Hematopoietic multipotent progenitor cell treated with erythropoietin and hydrocortisone succinate and interleukin-3 and kit ligand, for 6 days (in vitro differentiated cells): ENCODE data around the gene OSBP2.

ENCODE experiments used
- DNase-seq: peaks from one replicate; pipeline ENCODE4 v3.0.0-alpha.2; 2015

OSBP2 gene

DNA sequence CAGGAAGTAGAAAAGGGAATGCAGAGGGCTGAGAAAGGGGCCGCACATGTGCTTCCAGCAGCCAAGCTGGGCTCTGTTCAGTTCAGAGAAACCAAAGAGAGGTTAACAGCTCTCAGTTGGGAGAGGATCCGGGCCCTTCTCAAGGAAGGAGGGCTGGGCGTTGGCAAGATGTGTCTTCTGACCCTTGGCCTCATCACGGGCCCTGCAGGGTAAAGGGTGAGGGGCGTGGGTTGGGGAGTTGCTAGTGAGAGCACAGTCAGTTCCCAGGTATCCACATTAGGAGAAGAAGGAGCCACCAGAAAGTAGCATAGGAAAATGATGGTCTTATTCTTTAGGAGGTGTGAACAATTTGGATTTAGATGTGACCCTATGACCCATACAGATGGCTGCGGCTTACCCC, 73.0 kb downstream of the OSBP2 start:
- DNase-seq: no peak

GRCh38 chr22:30770716-30771115, 76.0 kb downstream of the OSBP2 start:
- no peak for DNase-seq

DNA sequence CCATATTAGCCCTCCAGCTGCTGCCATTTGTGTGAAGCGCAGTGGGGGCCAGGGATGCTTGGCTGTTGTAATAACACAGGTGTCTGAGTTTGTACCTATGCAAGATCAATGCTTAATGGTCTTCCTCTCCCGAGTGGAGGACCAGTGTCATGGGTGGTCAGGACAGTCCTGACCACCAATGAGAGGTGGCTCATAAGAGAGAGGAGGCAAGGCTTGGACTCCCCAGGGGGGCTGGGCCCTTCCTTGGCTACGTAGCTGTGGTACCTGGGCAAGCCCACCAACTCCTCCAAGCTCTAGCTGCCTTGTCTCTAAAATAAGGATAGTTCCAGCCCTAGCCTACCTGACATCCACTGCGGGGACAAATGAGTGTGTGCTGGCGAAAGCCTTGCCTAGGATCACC, 79.2 kb downstream of the OSBP2 start:
- no peak for DNase-seq

- no peak for DNase-seq
Measured at GRCh38 chr22:30774566-30774965, 79.9 kb downstream of the OSBP2 start.

DNA sequence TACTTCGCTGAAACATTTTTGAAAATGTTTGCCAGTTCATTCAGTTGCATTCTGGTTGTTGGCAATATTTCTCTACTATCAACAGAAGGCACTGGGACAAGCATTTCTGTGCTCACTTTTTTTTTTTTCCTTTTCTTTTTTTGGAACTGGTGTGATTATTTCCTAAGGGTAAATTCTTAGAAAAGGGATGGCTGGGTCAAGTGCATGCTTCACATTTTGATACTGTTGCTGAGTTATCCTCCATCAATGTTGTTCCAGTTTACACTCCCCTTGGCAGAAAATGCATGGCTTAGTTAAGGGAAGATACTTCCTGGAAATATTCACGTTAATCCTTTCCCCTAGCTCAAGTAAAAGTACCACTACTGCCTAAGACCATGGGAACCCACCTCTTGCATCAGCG, 81.8 kb downstream of the OSBP2 start:
- no peak for DNase-seq

DNA sequence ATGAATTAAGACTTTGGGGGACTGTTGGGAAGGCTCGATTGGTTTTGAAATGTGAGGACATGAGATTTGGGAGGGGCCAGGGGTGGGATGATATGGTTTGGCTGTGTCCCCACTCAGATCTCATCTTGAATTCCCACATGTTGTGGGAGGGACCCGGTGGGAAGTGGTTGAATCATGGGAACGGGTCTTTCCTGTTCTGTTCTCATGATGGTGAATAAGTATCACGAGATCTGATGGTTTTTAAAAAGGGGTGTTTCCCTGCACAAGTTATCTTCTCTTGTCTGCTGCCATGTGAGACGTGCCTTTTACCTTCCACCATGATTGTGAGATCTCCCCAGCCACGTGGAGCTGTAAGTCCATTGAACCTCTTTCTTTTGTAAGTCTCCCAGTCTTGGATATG, 82.5 kb downstream of the OSBP2 start:
- peak; percentile 21 for DNase-seq

DNA sequence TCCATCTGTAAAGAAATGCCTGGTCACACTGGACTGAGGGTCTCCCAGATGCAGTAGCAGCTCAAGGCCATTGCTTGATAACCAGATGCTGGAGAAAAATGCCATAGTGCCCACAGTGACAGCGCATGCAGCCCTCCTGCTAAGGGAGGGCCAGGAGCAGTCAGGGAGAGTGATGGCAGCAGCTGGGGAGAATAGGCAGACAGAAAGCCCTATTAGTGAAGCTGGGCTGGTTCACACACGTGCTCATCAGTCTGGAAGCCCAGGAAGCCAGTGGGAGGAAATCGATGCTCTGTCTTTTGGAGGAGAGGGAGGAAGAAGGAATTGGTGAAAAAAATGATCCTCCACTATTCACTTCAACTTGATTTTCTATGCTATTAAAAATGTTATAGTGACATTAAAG, 82.9 kb downstream of the OSBP2 start:
- no peak for DNase-seq

DNA sequence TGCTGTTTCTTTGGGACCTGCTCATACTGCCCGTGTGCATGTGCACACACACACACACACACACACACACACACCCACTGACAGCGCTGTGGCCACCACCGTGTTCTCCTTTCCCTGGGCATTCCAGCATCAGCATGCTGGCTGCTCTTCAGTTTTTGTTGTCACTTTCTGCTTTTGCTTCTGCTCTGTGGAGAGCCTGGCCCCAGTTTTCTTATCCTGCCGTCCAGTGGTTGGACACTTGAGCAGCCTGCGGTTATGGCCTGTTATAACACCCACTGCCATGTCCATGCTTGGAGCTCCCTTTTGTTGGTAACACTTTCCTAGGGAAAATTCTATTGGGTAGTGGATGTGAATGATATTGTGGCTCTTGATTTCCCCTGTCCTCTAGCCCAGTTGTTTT, 83.6 kb downstream of the OSBP2 start:
- no peak for DNase-seq

- peak; percentile 35 for DNase-seq
Measured at GRCh38 chr22:30780026-30780425, 85.4 kb downstream of the OSBP2 start.

GRCh38 chr22:30781271-30781875, 86.7 kb downstream of the OSBP2 start:
- DNase-seq: no peak

GRCh38 chr22:30782613-30783012, 87.9 kb downstream of the OSBP2 start:
- DNase-seq: no peak

DNA sequence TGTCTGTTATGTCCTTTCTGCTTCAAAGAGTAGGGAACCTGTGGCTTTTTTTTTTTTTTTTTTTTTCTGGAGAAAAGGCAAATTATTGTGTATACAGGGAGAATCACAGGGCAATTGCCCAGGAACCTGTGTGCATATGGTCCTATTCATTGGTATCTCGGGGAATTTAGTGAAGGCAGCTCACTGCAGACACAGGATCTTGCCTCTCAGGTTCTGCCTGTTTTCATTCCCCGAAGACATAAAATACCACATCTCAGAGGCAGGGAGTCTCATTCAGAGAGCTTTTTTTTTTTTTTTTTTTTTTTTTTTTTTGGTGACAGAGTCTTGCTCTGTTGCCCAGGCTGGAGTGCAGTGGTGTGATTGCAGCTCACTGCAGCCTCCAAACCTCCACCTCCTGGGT, 88.3 kb downstream of the OSBP2 start:
- no peak for DNase-seq

DNA sequence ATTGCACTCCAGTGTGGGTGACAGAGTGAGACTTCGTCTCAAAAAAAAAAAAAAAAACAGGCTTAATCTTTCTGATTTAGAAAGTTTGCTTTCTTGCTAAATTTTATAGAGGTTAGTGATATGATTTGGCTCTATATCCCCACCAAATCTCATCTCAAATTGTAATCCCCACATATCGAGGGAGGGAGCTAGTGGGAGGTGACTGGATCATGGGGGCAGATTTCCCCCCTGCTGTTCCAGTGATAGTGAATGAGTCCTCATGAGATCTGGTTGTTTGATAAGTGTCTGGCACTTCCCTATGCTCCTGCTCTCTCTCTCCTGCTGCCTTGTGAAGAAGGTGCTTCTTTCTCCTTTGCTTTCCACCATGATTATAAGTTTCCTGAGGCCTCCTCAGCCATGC, 90.9 kb downstream of the OSBP2 start:
- DNase-seq: no peak

DNA sequence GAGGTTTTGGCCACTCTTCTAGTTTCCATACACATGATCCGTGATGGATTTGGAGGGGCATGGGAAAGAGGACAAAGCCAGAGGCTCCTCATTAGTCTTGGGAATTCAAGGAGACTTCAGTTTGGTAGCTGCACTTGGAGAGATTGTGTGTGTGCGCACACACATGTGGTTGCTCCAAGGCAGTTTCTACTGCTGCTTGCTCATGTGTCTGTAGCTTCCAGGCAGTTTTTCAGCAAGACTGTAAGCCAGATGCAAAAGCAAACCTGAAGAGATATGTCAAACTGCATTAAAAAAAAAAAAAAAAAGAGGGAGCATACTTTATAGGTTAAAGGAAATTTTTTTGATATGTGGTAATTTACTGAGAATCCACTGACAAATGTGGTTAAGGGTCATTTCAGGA, 95.7 kb downstream of the OSBP2 start:
- DNase-seq: no peak

DNA sequence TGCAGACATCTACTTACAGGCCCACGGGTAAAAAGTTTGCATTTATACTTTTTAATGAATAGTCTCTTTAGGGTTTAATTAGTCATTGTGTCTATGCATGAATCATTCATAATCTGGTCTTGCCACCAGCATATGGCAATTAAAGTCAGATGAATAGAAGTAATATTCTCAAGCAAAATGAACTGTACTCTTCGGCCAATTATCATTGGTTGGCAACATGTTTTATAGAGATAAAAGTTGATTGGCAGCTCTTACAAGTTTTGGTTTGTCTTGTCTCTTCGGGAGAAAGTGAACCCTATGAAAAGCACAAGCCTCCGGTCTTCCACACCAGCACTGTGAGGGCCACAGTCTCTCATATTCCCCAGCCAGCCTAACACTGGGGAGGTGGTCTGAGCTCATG, 97.8 kb downstream of the OSBP2 start:
- DNase-seq: peak; percentile 82

GRCh38 chr22:30795118-30795517, 100.4 kb downstream of the OSBP2 start:
- no peak for DNase-seq

GRCh38 chr22:30801695-30802094, 107.0 kb downstream of the OSBP2 start:
- no peak for DNase-seq

GRCh38 chr22:30802202-30803166, 107.8 kb downstream of the OSBP2 start:
- peak; percentile 92 for DNase-seq

DNA sequence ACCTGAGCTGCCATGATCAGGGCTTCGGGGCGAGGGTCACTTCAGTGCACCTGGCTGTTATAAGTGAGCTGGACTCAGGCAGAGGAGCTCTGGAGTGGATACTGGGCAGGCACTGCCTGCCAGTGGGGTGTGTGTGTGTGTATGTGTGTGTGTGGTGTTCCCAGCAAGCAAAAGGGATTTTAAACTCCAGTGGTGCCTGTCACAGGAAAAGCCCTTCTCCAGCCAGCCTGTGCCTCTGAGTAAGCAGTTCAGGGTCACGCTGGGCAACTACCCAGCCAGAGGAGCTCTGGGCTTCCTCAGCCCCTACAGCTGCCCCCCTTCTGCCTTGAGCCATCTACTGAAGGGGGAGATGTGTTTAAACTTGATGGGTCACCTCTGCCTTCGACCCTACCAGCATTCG, 109.0 kb downstream of the OSBP2 start:
- DNase-seq: no peak

DNA sequence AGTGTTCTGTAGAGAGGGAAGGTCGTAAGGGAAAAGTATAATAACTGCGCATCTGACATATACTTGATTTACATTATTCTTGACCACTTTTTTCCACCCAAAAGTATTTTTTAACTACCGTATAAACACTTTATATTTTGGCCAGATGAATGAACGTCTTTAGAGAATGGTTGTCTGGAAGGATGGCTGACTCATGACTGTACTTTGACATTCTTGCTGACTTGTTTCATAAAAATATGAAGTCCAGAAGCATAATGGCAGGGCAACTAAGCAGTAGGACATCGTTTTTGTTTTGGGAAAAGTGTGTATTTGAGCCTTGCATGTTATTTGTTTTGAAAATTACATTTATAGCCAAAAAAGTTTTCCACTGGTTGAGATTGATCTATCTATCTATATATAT, 110.0 kb downstream of the OSBP2 start:
- no peak for DNase-seq

GRCh38 chr22:30806391-30806861, 111.8 kb downstream of the OSBP2 start:
- no peak for DNase-seq

DNA sequence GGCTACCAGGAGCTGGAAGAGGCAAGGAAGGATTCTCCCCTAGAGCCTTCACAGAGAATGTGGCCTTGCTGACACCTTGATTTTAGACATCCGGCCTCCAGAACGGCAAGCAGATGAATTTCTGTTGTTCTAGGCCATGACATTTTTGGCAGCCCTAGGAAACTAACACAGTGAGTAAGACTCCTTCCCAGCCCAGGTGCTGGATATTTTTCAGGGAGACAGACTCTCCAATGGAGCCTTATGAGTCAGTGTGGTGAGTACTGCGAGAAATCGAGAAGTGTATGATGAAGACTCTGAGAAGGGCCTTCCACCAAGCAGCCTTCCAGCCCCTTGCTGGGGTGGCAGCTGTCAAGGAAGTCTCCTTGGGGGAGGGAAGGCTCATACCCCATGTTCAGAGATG, 114.4 kb downstream of the OSBP2 start:
- DNase-seq: no peak

GRCh38 chr22:30810105-30810504, 115.4 kb downstream of the OSBP2 start:
- DNase-seq: no peak

DNA sequence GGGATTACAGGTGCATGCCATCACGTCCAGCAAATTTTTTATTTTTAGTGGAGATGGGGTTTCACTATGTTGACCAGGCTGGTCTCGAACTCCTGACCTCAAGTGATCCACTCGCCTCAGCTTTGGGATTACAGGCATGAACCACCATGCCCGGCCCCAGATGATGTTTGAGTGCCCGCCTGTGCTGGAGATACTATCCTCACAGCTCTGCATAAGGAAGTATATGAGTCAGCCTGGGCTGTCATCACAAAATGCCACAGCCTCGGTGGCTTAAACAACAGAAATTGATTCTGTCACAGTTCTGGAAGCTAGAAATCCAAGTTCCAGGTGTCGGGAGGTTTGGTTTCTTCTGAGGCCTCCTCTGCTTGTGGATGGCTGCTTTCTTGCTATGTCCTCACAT, 119.3 kb downstream of the OSBP2 start:
- DNase-seq: no peak
